Type B pancreatic cell (in vitro differentiated cells): ENCODE results near the gene OXNAD1. TPM values are rescaled to one million over a fixed set of nuclear protein-coding genes. Genes with fewer than 3 reads are reported as not detected.

ENCODE experiments used
- DNase-seq: peaks from one replicate; pipeline ENCODE4 v3.0.0; 2021; ENCODE audit warnings: mixed read lengths; ENCODE audit not compliant: unreplicated experiment; ENCODE audit errors: extremely low spot score
- H3K27ac Mint-ChIP-seq: 2 replicates; pipeline ENCODE4 v1.8.0; 2021; ENCODE audit warnings: mild to moderate bottlenecking, mixed read lengths
- H3K27me3 Mint-ChIP-seq: 2 replicates; pipeline ENCODE4 v1.8.0; 2021; ENCODE audit warnings: mixed read lengths
- H3K36me3 Mint-ChIP-seq: 2 replicates; pipeline ENCODE4 v1.8.0; 2021; ENCODE audit warnings: mixed read lengths
- H3K4me1 Mint-ChIP-seq: one replicate; pipeline ENCODE4 v1.8.0; 2021; ENCODE audit warnings: mixed read lengths; ENCODE audit not compliant: unreplicated experiment
- H3K4me3 Mint-ChIP-seq: 2 replicates; pipeline ENCODE4 v1.8.0; 2021; ENCODE audit warnings: mild to moderate bottlenecking, mixed read lengths
- H3K9me3 Mint-ChIP-seq: 2 replicates; pipeline ENCODE4 v1.8.0; 2021; ENCODE audit warnings: mixed read lengths
- CTCF ChIP-seq: fragments of 200-600 bp; sonication (generic); conservative IDR thresholded peaks from 2 replicates; pipeline ENCODE4 v1.5.0; 2021; ENCODE audit warnings: antibody characterized with exemption, mild to moderate bottlenecking
- total RNA-seq: library from RNA; stranded (reverse); gene quantifications from 2 replicates; pipeline ENCODE4 v1.2.1, GENCODE V29; 2021; ENCODE audit warnings: low replicate concordance

The OXNAD1 gene
- total RNA-seq, 1 donor from 2014 or later, result 16.0 TPM

GRCh38 chr3:16346413-16347081, 81.5 kb downstream of the OXNAD1 start:
- no peak overlapping the region for H3K4me3 Mint-ChIP-seq
- no peak for DNase-seq
- H3K4me1 Mint-ChIP-seq, result peaks cover 18% of the 10 kb centered on the region
- peaks cover 27% of the 10 kb centered on the region for H3K36me3 Mint-ChIP-seq
- no peak for TF ChIP-seq CTCF
- no peak overlapping the region for H3K27ac Mint-ChIP-seq
- H3K9me3 Mint-ChIP-seq, result peaks cover 13% of the 10 kb centered on the region
- H3K27me3 Mint-ChIP-seq, result no peaks in the 10 kb centered on the region

DNA sequence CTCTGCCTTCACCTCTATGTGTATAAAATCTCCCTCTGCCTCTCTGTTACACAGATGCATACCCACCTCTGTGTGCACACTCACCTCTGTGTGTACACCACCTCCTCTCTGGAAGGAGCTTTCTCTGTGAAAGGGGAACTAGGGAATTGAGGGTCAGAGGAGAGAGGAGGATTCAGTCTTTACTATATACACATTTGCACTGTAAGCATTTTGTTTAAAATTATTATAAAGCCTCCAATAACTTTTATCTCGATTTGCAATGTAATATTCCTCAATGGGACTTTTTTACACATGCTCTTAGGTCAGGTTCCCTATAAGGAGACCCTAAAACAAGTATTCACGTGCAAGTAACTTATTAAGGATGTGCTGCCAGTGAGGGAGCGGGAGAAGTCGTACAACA, 82.5 kb downstream of the OXNAD1 start:
- no peak overlapping the region for H3K27ac Mint-ChIP-seq
- H3K9me3 Mint-ChIP-seq, result peaks cover 13% of the 10 kb centered on the region
- DNase-seq, result no peak
- H3K36me3 Mint-ChIP-seq, result peaks cover 27% of the 10 kb centered on the region
- no peak overlapping the region for H3K4me3 Mint-ChIP-seq
- TF ChIP-seq CTCF, result no peak
- H3K4me1 Mint-ChIP-seq, result peaks cover 18% of the 10 kb centered on the region
- H3K27me3 Mint-ChIP-seq, result no peaks in the 10 kb centered on the region

GRCh38 chr3:16349986-16350596, 85.1 kb downstream of the OXNAD1 start:
- H3K9me3 Mint-ChIP-seq, result peaks cover 6% of the 10 kb centered on the region
- H3K36me3 Mint-ChIP-seq, result peaks cover 28% of the 10 kb centered on the region
- H3K27me3 Mint-ChIP-seq, result no peaks in the 10 kb centered on the region
- no peak for DNase-seq
- H3K27ac Mint-ChIP-seq, result peak overlapping the region; percentile 67
- TF ChIP-seq CTCF, result no peak
- peaks cover 23% of the 10 kb centered on the region for H3K4me1 Mint-ChIP-seq
- peak overlapping the region; percentile 24 for H3K4me3 Mint-ChIP-seq

GRCh38 chr3:16350597-16351318, 85.7 kb downstream of the OXNAD1 start:
- peaks cover 28% of the 10 kb centered on the region for H3K36me3 Mint-ChIP-seq
- no peak for TF ChIP-seq CTCF
- peaks cover 23% of the 10 kb centered on the region for H3K4me1 Mint-ChIP-seq
- no peak overlapping the region for H3K4me3 Mint-ChIP-seq
- peak overlapping the region; percentile 67 for H3K27ac Mint-ChIP-seq
- peaks cover 6% of the 10 kb centered on the region for H3K9me3 Mint-ChIP-seq
- H3K27me3 Mint-ChIP-seq, result no peaks in the 10 kb centered on the region
- no peak for DNase-seq

GRCh38 chr3:16352428-16352827, 87.4 kb downstream of the OXNAD1 start:
- Mint-ChIP-seq H3K36me3 (peaks cover 16% of the 10 kb centered on the region), H3K4me3 (no peak overlapping the region), H3K9me3 (peaks cover 6% of the 10 kb centered on the region), H3K27ac (no peak overlapping the region), H3K4me1 (peaks cover 25% of the 10 kb centered on the region), H3K27me3 (no peaks in the 10 kb centered on the region)
- no peak for TF ChIP-seq CTCF
- DNase-seq, result no peak
